Right atrium auricular region (tissue), 2 donors: Measurements from ENCODE around the gene DPP3. TPM values are rescaled to one million over a fixed set of nuclear protein-coding genes. Genes with fewer than 3 reads are reported as not detected.
"Not testable (repeated sequence)": the region's sequence is repeated elsewhere in the genome, so short reads cannot be mapped to it uniquely, and the experiment has no call there.

Experiments used
- DNase-seq: peaks from one replicate; pipeline ENCODE4 v3.0.0-alpha.2; 2019; ENCODE audit warnings: low spot score
- H3K27ac ChIP-seq, 2 donors: fragments of 200-600 bp; sonication (generic); 1 replicate in 1 of 2; 2 replicates in 1 of 2; pipeline ENCODE4 v1.5.1; 2016 to 2019
- H3K27me3 ChIP-seq, 2 donors: fragments of 200-600 bp; sonication (generic); one replicate each; pipeline versions ENCODE4 v1.5.1 to v1.6.0; 2017 to 2019
- H3K36me3 ChIP-seq: fragments of 200-600 bp; sonication (generic); one replicate; pipeline ENCODE4 v1.5.1; 2016
- H3K4me1 ChIP-seq, 2 donors: fragments of 200-600 bp; sonication (generic); one replicate each; pipeline versions ENCODE4 v1.5.1 to v1.6.0; 2017 to 2019
- H3K4me3 ChIP-seq, 2 donors: fragments of 200-600 bp; sonication (generic); 1 replicate in 1 of 2; 2 replicates in 1 of 2; pipeline ENCODE4 v1.5.1; 2017 to 2019; ENCODE audit warnings: mild to moderate bottlenecking in 1 of 2, moderate library complexity in 1 of 2
- H3K9me3 ChIP-seq, 2 donors: fragments of 200-600 bp; sonication (generic); one replicate each; pipeline ENCODE4 v1.5.1; 2019
- CTCF ChIP-seq, 2 donors: fragments of 200-600 bp; sonication (generic); IDR thresholded peaks; one replicate each; pipeline ENCODE4 v1.5.1; 2019; ENCODE audit warnings: antibody characterized with exemption in 2 of 2
- total RNA-seq, 2 donors: library from RNA; depleted of rRNA; stranded (reverse); fragments of >200 nt; gene quantifications; one replicate each; pipeline ENCODE4 v1.1.0, GENCODE V29; 2016

Gene DPP3
- total RNA-seq, 2 donors from 2014 or later = 8.2 to 11.1 TPM

GRCh38 chr11:66539870-66540213 lies 59.6 kb downstream of the DPP3 start:
- no peak for DNase-seq
- H3K36me3 ChIP-seq = peaks cover 15% of the 10 kb centered on the region
- no peak for TF ChIP-seq CTCF (IDR thresholded peaks at IDR 0.05)

GRCh38 chr11:66540598-66540997 lies 60.4 kb downstream of the DPP3 start:
- Histone ChIP-seq H3K36me3 (peaks cover 15% of the 10 kb centered on the region), H3K4me1 (peaks cover 0 to 33% of the 10 kb centered on the region in 2 donors)
- not testable (repeated sequence) for H3K27ac ChIP-seq, H3K27me3 ChIP-seq, H3K4me3 ChIP-seq, DNase-seq, H3K9me3 ChIP-seq

More at GRCh38 chr11:66539870-66540213, 59.6 kb downstream of the DPP3 start:
- Histone ChIP-seq H3K4me3 (no peak overlapping the region), H3K27ac (no peak overlapping the region), H3K4me1 (peaks cover 0 to 25% of the 10 kb centered on the region in 2 donors), H3K27me3 (no peaks in the 10 kb centered on the region), H3K9me3 (no peaks in the 10 kb centered on the region)

- Histone ChIP-seq H3K4me3 (no peak overlapping the region), H3K9me3 (no peaks in the 10 kb centered on the region), H3K36me3 (peaks cover 15% of the 10 kb centered on the region), H3K27ac (no peak overlapping the region), H3K27me3 (no peaks in the 10 kb centered on the region), H3K4me1 (peaks cover 0 to 40% of the 10 kb centered on the region in 2 donors)
- no peak for TF ChIP-seq CTCF (IDR thresholded peaks at IDR 0.05)
- no peak for DNase-seq
Observed at GRCh38 chr11:66541892-66542291, 61.7 kb downstream of the DPP3 start.

GRCh38 chr11:66542362-66542761 lies 62.1 kb downstream of the DPP3 start:
- no peaks in the 10 kb centered on the region for H3K9me3 ChIP-seq
- peaks cover 15% of the 10 kb centered on the region for H3K36me3 ChIP-seq
- H3K4me3 ChIP-seq = no peak overlapping the region
- no peak for TF ChIP-seq CTCF (IDR thresholded peaks at IDR 0.05)
- H3K27ac ChIP-seq = no peak overlapping the region
- peaks cover 0 to 45% of the 10 kb centered on the region in 2 donors for H3K4me1 ChIP-seq
- DNase-seq = no peak
- no peaks in the 10 kb centered on the region for H3K27me3 ChIP-seq

- Histone ChIP-seq H3K27me3 (no peaks in the 10 kb centered on the region), H3K4me3 (no peak overlapping the region), H3K4me1 (peaks cover 0 to 45% of the 10 kb centered on the region in 2 donors), H3K36me3 (peaks cover 15% of the 10 kb centered on the region), H3K9me3 (no peaks in the 10 kb centered on the region), H3K27ac (no peak overlapping the region)
- no peak for DNase-seq
- TF ChIP-seq CTCF (IDR thresholded peaks at IDR 0.05) = peak in 1 of 2 donors; percentile 53
Observed at GRCh38 chr11:66543263-66544107, 63.3 kb downstream of the DPP3 start.

- H3K4me3 ChIP-seq = peak overlapping the region in 1 of 2 donors; percentile 91
Observed at GRCh38 chr11:66544952-66545351, 64.7 kb downstream of the DPP3 start.

More at GRCh38 chr11:66544952-66545351, 64.7 kb downstream of the DPP3 start:
- not testable (repeated sequence) for DNase-seq, H3K9me3 ChIP-seq, H3K36me3 ChIP-seq, H3K27me3 ChIP-seq, H3K27ac ChIP-seq
- H3K4me1 ChIP-seq = peaks cover 0 to 45% of the 10 kb centered on the region in 2 donors
